ENCODE results near the gene MTCH1. TPM values are rescaled to one million over a fixed set of nuclear protein-coding genes. Genes with fewer than 3 reads are reported as not detected.

MTCH1 gene, protein sequence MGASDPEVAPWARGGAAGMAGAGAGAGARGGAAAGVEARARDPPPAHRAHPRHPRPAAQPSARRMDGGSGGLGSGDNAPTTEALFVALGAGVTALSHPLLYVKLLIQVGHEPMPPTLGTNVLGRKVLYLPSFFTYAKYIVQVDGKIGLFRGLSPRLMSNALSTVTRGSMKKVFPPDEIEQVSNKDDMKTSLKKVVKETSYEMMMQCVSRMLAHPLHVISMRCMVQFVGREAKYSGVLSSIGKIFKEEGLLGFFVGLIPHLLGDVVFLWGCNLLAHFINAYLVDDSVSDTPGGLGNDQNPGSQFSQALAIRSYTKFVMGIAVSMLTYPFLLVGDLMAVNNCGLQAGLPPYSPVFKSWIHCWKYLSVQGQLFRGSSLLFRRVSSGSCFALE
- total RNA-seq (2014; rRNA removed; shearing (Covaris generic)): 191 and 198 TPM in 2 replicates
- 240 and 343 TPM in 2 replicates for polyA plus RNA-seq (2014; cell fraction: nucleus; rRNA removed)

DNA sequence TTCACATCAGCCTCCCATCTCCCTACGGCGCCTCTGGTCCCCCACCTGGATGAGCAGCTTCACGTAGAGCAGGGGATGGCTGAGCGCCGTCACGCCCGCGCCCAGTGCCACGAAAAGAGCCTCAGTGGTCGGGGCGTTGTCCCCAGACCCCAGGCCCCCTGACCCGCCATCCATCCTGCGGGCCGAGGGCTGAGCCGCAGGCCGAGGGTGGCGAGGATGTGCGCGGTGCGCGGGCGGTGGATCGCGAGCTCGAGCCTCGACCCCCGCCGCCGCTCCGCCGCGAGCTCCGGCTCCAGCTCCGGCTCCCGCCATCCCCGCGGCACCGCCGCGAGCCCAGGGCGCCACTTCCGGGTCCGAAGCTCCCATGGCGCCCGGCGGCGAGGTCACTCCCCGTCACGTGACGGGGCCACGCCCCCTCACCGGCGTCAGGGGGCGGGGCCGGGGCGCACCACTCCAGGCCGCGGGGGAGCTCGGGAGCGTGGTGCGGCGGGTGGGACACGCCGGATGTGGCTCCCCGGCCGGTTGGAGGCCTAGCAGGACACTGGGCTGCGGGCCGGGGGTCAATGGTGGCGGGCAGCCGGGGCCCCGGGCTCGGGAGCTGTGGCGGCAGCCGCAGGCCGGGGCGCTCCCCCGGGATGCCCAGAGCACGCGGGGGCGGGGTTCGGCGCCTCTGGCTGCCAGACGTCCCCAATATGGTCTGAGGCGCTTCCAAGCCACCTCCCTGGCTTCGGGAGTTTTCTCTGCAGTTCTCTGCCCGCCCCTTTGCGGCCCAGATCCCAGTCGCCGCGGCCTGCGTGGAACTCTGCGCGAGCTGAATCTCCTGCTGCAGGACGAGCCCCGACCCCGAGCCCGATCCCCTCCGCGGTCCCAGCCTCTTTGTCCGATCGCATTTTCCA is at the start of gene MTCH1:
TSS of gene MTCH1 (minus strand) at position 389 of the 896 bp plus-strand sequence. CDS start at position 366, 23 bp downstream.
- DNase-seq (ENCODE audit: extremely low read depth, low read depth): peak; percentile 74

DNA sequence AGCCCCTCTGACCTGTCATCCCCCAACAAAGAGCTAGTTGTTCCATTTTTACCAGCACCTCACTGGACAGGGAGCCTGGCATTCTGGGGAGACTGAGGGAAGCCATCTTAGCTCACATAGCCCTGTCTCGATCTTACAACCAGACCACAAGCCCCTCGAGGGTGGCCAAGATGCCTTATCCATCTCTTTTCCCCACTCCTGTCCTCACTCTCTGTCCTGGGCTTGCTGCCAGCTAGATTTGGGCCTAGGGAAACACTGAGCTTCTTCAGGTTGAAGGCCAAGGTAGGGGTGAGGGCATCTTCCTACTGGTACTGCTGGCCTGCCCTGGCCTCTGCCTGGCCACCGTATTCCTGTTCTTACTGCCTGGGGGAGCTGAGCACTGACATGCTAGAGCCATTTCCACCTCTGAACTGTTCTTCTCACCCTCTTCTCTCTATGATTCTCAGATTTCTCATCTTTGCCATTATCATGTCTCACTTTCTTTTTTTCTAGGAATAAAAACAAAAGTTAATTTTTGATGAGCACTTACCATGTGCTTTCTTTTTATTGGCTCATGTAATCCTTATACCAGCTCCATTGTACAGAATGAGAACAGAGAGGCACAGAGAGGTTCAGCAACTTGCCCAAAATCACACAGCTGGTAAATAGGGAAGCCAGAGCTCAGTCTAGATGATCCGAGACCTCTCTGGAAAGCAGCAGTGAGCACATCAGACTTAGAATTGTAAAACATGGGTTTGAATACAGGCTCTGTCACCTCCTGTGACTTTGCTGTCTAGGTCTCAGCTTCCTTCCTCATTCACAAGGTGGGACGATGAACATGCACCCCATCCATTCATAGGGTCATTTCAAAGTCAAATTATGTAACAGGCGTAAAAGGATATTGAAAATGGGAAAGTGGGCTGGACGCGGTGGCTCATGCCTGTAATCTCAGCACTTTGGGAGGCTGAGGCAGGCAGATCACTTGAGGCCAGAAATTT is 48.1 kb upstream of the MTCH1 start:
- DNase-seq (ENCODE audit: extremely low read depth, low read depth): no peak

DNA sequence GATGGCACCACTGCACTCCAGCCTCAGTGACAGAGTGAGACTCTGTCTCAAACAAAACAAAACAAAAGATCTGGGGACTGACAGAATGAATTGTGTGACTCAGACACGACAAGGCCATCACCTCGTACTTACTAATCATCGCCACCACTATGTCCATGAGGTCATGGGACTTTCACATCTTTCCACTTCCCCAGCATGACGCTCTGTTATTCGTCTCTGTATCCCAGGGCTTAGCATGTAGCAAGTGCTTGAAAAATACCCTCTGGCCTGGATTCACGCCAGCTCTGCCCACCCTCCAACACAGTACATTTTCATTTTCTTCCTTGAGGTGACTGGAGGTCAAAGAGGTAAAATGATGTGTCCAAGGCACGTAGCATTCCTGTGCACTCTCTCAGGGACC is 47.3 kb upstream of the MTCH1 start:
- DNase-seq (ENCODE audit: extremely low read depth, low read depth): no peak

DNA sequence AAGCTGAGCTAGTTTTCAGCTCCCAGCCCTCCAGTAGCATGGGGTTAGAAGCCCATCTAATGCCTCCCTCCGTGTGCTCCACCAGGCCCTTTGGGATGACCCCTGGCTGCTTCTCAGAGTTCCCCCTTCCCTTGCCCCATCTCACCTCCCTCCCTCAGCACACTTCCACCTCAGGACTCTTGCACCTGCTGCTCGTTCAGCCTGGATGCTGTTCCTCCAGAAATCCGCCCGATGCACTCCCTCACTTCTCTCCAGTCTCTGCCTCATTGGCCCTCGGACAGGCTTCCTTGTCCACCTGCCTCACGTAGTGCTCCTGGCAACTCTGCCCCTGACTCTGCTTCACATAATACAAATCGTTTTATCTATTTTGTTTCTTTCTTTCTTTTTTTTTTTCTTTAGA is 46.2 kb upstream of the MTCH1 start:
- no peak for DNase-seq (ENCODE audit: extremely low read depth, low read depth)

DNA sequence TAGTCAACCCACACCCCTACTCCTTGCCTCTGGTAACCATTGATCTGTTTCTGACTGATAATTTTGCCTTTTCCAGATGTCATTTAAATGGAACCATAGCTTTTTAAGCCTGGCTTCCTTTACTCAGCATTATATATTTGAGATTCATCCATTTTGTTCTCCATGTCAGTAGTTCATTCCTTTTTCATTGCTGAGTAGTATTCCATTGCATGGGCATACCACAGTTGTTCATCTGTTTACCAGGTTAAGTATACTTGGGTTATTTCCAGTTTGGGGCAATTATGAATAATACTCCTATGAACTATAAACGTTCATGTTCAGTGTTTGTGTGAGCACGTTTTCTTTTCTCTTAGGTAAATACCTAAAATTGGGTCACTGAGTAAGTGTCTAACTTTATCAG is 44.6 kb upstream of the MTCH1 start:
- no peak for DNase-seq (ENCODE audit: extremely low read depth, low read depth)

DNA sequence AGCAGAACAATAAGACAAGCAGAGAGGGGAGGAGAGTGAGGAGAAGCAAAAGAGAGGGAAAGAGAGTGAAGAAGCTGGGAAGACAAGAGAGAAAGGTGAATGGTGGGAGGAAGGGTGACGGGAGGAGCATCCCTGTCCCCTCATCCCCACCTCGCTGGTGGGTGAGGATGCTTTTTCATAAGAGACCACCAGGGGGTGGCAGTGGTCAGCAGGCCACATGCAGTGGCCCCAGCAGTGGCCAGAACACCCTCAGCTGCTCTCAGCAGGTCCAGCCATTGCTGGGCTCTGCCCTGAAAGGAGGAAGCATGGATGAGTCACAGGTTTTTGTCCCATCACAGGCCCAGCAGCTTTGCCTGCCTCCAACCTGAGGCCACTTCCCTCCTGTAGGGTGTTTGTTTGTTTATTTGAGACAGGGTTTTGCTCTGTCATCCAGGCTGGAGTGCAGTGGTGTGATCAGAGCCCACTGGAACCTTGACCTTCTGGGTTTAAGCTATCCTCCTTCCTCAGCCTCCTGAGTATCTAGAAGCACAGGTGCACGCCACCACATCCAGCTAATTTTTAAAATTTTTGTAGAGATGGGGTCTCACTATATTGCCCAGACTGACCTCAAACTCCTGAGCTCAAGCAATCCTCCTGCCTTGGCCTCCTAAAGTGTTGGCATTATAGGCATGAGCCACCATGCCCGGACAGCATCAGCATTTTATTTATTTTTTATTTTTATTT is 43.4 kb upstream of the MTCH1 start:
- DNase-seq (ENCODE audit: extremely low read depth, low read depth): peak; percentile 49

DNA sequence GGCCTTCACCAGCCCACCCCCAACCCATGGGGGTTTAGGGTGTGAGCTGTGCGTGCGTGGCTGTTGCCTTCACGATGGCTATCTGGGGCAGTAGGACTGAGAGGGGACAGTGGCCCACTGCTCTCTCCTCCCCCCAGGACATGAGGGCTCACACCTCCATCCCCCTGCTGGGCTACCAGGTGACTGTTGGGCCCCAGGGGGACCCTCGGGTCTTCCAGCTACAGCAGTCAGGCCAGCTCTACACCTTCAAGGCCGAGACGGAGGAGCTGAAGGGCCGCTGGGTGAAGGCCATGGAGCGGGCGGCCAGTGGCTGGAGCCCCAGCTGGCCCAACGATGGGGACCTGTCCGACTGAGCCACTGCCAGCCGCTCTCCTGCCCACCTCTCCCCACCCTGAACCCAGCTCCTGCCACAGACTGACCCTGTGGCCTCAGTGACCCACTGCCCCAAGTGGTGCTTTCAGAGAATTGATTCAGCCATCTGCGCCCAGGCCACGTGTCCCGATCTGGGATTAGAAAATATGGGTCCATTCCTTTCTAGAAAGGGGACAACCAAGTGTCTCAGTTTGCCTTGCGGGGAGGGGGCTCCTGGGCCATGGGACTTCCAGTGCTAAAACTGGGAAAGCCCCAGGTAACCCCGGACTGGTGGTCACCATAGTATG is 41.9 kb upstream of the MTCH1 start:
- DNase-seq (ENCODE audit: extremely low read depth, low read depth): no peak

DNA sequence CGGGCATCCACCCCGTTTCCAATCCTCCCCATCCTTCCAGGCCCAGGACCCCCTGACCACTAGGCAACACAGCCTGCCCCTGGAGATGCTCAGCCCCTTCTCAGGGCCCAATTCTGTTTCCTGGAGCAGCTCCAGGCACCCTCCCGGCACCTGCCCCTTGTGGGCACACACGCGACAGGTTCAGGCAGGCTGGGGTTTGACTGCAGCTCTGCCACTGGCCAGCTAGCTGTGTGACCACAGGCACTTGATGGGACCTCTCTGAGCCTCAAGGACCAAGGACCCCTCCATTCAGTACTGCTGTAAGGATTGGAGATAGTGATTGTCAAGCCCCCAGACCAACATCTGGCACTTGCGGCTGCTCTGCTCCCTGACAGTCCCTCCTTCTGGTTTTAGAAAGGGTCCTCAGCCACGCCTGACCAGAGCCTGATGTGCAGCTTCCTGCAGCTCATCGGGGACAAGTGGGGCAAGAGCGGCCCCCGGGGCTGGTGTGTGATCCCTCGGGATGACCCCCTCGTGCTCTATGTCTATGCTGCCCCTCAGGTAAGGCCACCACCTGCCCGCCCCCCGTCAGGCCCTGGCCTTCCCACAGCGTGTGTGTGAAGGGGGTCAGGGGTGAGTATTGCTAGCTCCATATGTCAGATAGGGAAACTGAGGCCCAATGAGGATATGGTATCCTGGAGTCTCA is 41.2 kb upstream of the MTCH1 start:
- DNase-seq (ENCODE audit: extremely low read depth, low read depth): no peak

DNA sequence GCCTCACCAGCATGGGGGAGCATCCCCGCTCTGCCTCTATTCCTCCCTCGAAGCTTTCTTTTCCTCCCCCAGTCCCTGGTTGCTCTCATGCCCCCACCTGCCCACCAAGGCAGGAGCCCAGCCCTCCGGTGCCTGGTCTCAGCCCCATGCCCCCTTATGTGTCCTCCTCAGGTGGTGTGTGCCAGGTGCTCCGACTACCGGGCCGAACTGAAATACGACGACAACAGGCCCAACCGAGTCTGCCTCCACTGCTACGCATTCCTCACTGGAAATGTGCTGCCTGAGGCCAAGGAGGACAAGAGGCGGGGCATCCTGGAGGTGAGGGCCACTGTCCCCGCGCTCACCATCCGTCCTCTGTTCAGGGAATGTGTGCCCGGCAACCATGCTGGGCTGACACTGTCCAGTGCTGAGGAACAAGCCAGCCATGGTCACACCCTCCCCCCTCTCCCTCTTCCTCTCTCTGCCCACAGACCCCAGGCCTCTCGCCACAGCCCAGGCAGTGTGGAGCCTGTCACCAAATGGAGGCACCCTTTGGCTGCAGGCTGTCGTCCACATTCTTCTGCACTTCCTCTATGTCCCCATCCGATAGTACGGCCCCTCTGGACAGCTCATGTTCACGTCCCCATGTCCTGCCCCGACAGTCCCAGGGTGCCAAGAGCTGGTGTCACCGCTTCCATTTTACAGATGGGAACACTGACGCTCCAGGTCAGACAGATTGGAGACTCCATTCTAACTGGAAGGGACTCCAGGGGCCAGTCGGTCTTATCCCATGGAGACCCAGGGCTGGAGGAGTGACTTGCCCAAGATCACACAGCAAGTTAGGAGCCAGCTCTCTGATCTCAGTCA is 39.8 kb upstream of the MTCH1 start:
- no peak for DNase-seq (ENCODE audit: extremely low read depth, low read depth)

DNA sequence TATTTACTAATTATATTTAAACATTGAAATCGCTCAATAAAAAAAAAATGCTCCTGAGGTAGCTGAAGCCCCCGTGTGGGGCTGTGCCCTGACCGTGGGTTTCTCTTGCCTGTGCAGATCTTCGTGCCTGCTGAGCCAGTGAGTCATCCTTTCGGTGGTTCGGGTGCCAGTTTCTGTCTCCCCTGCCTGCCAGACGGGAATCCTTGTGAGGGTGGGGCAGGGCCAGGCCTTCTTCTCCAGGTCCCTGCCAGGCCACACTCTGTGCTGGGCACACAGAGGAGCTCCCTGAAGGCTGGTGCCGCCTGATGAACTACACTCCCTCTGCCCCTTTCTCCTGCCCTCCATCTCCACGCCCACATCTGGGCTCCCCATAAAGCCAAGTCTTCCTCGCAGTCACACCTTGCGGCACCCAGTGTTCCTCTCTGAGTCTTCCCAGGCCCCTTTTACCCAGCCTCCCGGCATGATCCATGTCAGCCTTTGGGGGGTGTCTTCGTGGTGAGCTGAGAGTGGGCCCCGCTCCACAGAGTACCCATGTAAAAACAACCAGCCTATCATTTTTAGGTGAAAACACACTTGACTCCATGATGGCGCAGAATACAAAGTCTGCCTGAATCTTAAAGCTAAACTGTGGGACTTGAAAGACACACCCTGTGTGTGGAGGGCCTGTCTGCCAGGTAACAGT is 38.8 kb upstream of the MTCH1 start:
- no peak for DNase-seq (ENCODE audit: extremely low read depth, low read depth)

DNA sequence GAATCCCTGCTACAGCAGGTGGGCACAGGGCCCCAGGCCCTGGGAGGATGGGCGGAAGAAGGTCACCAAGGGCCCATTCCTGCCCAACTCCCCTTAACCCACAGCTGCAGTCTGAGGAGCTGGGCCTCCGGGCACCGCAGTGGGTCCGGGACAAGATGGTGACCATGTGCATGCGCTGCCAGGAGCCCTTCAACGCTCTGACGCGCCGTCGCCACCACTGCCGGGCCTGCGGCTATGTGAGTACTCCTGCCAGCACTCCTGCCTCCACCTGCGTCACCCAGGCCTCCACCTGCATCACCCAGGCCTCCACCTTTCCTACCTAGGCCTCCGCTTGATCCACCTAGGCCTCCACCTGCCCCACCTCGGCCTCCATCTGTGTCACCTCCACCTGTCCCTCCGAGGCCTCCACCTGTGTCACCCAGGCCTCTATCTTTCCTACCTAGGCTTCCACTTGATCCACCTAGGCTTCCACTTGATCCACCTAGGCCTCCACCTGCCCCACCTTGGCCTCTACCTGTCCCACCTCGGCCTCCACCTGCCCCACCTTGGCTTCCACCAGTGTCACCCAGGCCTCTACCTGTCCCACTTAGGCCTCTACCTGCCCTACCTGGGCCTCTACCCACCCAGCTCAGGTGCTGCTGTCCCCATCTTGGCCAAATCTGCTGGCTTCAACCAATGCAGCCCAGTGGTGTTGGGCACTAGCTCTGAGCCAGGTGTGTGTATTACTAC is 36.3 kb upstream of the MTCH1 start:
- DNase-seq (ENCODE audit: extremely low read depth, low read depth): no peak

DNA sequence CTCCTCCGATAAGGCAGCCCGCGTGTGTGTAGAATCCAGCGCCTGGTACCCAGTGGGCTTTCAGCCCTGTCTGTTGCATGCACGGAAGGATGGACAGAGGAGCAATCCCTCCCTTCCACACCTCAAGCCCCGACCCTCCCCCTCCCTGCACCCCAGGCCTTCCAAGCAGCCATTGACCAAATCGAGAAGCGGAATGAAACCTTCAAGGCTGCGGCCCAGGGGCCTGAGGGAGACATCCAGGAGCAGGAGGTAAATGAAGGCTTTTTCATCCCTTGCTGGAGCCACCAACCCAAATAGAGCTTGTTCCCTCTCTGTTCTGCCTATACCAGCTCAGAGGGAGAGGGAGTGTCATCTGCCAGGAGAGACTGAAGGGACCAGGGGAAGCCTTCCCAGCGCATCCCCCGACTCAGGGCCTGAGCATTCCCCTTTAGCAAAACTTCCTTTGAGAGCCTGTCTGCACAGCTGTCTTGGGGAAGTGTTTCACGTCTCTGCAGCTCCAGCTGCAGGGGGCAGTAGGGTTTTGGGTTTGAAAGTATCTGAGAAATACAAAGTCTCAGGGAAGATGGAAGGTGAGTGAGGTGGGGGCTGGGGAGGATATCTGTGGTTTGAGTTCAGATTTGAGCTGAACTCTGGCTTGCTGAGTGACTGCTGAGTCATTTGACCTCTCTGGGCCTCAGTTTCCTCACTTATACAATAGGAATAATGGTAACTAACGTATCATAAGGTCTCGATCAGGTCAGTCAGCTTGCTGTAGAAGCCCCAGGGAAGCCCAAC is 35.5 kb upstream of the MTCH1 start:
- no peak for DNase-seq (ENCODE audit: extremely low read depth, low read depth)

DNA sequence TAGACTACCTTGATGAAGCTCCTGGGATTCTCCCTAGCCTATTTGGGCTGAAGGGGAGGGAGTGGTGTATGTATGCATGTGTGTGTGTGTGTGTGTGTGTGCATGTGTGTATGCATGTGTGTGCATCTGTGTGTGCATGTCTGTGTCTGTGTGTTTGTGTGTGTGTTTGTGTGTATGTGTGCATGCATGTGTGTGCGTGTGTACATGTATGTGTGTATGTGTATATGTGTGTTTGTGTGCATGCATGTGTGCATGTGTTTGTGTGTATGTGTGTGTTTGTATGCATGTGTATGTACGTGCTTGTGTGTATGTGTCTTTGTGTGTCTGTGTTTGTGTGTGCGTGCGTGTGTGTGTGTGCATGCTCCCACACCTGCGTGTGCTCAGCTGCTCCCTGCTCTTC is 34.8 kb upstream of the MTCH1 start:
- no peak for DNase-seq (ENCODE audit: extremely low read depth, low read depth)

DNA sequence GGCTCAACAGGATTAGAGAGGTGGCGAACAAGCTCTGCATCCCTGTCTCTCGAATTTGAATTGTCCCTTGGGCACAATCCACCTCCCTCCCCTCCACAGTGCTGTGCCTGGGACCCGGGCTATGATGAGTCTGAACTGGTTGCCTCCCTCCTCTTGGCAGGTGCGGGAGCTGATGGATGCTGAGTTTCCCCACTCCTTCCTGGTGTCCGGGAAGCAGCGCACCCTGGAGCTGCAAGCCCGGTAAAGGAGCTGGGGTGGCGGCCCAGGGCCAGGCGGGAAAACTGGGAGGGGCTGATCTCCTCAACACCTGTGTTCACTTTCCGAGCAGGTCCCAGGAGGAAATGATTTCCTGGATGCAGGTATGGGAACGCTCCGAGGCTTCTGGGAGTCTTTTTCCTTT is 34.4 kb upstream of the MTCH1 start:
- DNase-seq (ENCODE audit: extremely low read depth, low read depth): no peak

DNA sequence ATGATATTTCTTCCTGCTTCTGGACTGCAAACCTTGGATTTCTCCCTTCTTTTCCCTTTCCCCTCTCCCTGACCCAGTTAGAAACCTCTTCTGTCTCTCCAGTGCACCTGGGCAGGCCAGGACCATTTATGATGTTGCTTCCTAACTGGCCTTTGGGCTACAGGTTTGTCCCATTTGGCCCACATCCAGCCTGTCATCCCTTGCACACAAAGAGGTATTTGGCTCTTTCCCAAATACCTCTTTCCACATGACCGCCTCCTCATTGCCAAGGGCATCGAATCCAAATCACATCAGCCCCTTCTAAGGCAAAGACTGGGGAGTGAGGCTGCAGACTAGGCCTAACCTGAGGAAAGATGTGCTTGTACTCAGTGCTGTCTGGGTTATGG is 33.1 kb upstream of the MTCH1 start:
- no peak for DNase-seq (ENCODE audit: extremely low read depth, low read depth)
